Measurements from ENCODE around the gene CEBPB. TPM values are rescaled to one million over a fixed set of nuclear protein-coding genes. Genes with fewer than 3 reads are reported as not detected.

Gene CEBPB
- total RNA-seq, 1 experiment from 2014 or later, result 22.6 TPM

DNA sequence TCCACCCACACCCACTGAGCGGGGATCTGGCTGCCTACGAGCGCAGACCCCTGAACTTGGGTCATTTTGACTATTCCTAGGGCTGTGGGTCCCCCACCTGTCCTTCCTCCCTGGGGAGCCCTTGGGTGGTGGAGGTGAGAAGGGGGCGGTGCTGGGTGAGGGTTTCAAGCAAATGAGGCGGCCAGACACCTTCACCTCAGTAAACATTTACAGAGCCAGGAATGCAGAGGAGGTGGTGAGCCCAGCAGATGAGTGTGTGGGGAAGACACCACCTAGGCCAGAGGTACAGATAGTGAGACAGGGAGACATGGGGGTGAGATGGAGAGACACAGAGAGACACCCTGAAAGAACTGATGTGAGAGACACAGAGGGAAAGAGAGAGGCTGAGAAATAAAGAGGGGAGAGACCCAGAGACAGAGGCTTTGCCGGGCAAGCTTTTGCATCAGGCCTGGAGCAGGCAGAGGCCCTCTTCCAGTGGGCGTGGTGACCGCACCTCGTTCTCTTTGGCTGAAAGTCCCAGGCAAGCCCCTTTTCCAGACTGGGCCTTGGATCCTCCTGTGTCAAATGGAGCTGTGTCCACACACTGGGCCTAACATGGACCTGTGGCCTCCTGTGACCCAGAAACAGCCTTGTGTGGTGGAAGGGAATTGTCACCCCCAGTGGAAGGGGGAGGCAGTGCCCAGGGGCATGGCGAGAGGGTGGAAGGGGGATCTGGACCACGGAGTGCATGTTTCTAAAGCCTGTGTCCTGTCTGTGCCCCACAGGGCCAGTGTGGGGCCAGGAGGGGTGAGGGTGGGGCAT is 29.7 kb downstream of the CEBPB start:
- no peak overlapping the region for H2BK20ac ChIP-seq (ENCODE audit: low read depth, low read length, poor library complexity, severe bottlenecking)
- no peak overlapping the region for H4K8ac ChIP-seq (replicated peaks; ENCODE audit: insufficient read length, low read depth, low read length)
- no peak overlapping the region for H4K5ac ChIP-seq (ENCODE audit: insufficient read length, low read depth, low read length)
- H4K91ac ChIP-seq (ENCODE audit: insufficient read length, low read depth, low read length), result no peak overlapping the region
- H2BK5ac ChIP-seq (ENCODE audit: insufficient read length, low read length), result no peak overlapping the region
- H2AFZ ChIP-seq (ENCODE audit: low read length), result no peak overlapping the region
- no peaks in the 10 kb centered on the region for H3K9me3 ChIP-seq (ENCODE audit: control insufficient read depth, low read depth, low read length)
- H3K27me3 ChIP-seq (ENCODE audit: insufficient read depth, low read length), result no peaks in the 10 kb centered on the region
- no peak overlapping the region for H2BK12ac ChIP-seq (ENCODE audit: insufficient read length, low read depth, low read length)
- no peak overlapping the region for H2BK15ac ChIP-seq (ENCODE audit: low read depth, low read length)
- H3K4me3 Mint-ChIP-seq, result no peak overlapping the region
- DNase-seq, result no peak
- H3K14ac ChIP-seq (ENCODE audit: insufficient read depth, low read length), result no peak overlapping the region
- no peak overlapping the region for H3K9ac ChIP-seq (ENCODE audit: extremely low read depth, insufficient read length, low read length)
- peaks cover 10 to 21% of the 10 kb centered on the region in 2 experiments for H3K4me1 Mint-ChIP-seq
- no peak overlapping the region for H2BK120ac ChIP-seq (ENCODE audit: low read depth, low read length, poor library complexity, severe bottlenecking)
- no peaks in the 10 kb centered on the region; the same call in 1 of the 2 replicates for H3K4me1 ChIP-seq (ENCODE audit: insufficient read depth, low read length)
- H3K18ac ChIP-seq (ENCODE audit: insufficient read length, low read depth, low read length), result no peak overlapping the region
- no CpG with 5 or more reads among the region's 11 CpGs for WGBS (ENCODE audit: extremely low coverage, insufficient read length, low lambda C conversion rate)
- H3K4me2 ChIP-seq (ENCODE audit: insufficient read depth, insufficient read length, low read length), result no peak overlapping the region
- H3K56ac ChIP-seq (ENCODE audit: insufficient read length, low read depth, low read length), result no peak overlapping the region
- no peak overlapping the region for H3T11ph ChIP-seq (ENCODE audit: low read length)
- no peaks in the 10 kb centered on the region for H3K79me1 ChIP-seq (ENCODE audit: insufficient read depth, low read depth, low read length, poor library complexity, severe bottlenecking)
- H3K27me3 Mint-ChIP-seq (ENCODE audit: low read depth), result no peaks in the 10 kb centered on the region
- no peaks in the 10 kb centered on the region for H4K20me1 ChIP-seq (ENCODE audit: control insufficient read depth, insufficient read depth, insufficient read length)
- H2AK5ac ChIP-seq (ENCODE audit: insufficient read length, low read length), result no peak overlapping the region
- H3K36me3 Mint-ChIP-seq (ENCODE audit: insufficient read depth in 1 of 3, low read depth in 3 of 3), result no peaks in the 10 kb centered on the region
- H3K23ac ChIP-seq (ENCODE audit: insufficient read length, low read depth, low read length), result no peak overlapping the region
- H3K9me3 Mint-ChIP-seq, result no peaks in the 10 kb centered on the region; a peak in 1 of 5 replicates
- H3K27ac Mint-ChIP-seq, result peak overlapping the region in 1 of 3 experiments; percentile 12; a peak in 3 of 7 replicates
- H3K79me2 ChIP-seq (ENCODE audit: insufficient read depth, low read length), result no peaks in the 10 kb centered on the region
- TF ChIP-seq, protein P1, sequence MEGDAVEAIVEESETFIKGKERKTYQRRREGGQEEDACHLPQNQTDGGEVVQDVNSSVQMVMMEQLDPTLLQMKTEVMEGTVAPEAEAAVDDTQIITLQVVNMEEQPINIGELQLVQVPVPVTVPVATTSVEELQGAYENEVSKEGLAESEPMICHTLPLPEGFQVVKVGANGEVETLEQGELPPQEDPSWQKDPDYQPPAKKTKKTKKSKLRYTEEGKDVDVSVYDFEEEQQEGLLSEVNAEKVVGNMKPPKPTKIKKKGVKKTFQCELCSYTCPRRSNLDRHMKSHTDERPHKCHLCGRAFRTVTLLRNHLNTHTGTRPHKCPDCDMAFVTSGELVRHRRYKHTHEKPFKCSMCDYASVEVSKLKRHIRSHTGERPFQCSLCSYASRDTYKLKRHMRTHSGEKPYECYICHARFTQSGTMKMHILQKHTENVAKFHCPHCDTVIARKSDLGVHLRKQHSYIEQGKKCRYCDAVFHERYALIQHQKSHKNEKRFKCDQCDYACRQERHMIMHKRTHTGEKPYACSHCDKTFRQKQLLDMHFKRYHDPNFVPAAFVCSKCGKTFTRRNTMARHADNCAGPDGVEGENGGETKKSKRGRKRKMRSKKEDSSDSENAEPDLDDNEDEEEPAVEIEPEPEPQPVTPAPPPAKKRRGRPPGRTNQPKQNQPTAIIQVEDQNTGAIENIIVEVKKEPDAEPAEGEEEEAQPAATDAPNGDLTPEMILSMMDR (conservative IDR thresholded peaks at IDR 0.05), result no peak
- H3K23me2 ChIP-seq (ENCODE audit: insufficient read length, low read depth, low read length, poor library complexity, severe bottlenecking), result no peaks in the 10 kb centered on the region
- H3K27ac ChIP-seq (ENCODE audit: insufficient read length, low read depth, low read length), result no peak overlapping the region
- H3K4ac ChIP-seq (ENCODE audit: low read depth, low read length), result no peak overlapping the region
